Endothelial cell of umbilical vein (primary cell): ENCODE data around the gene ARHGEF19. TPM values are rescaled to one million over a fixed set of nuclear protein-coding genes. Genes with fewer than 3 reads are reported as not detected.

ENCODE experiments used
- BruUV-seq: library from RNA; stranded (reverse); fragments of 400-500 nt; replicated peaks from 2 replicates; lab custom pipeline; 2021; lab: Mats Ljungman, UMichigan
- CTCF ChIA-PET: fragments of 300-600, 350-600 bp; sonication (Branson Sonifier 250); formaldehyde crosslinking; loops from one replicate; lab custom pipeline; 2021; ENCODE audit warnings: antibody characterized with exemption, inconsistent platforms; lab: Charles Lee
- POLR2A ChIA-PET: fragments of 300-600, 350-600 bp; sonication (Branson Sonifier 250); formaldehyde crosslinking; loops from one replicate; lab custom pipeline; 2021; ENCODE audit warnings: antibody characterized with exemption, inconsistent platforms; lab: Charles Lee
- DNase-seq: peaks from one replicate; pipeline ENCODE4 v3.0.0-alpha.2; 2011; ENCODE audit warnings: low read depth, low spot score
- FAIRE-seq: peaks from 2 replicates; lab custom pipeline; 2011; peaks lifted over from hg19 to GRCh38; lab: Jason Lieb, UNC
- H2AFZ ChIP-seq: 2 replicates; pipeline ENCODE4 v1.6.0; 2012; ENCODE audit warnings: low read depth, low read length, control low read depth, inconsistent platforms
- H3K27ac ChIP-seq: 2 replicates; pipeline ENCODE4 v1.5.1; 2011; ENCODE audit warnings: low read depth, mild to moderate bottlenecking, control low read depth, low read length, moderate library complexity; ENCODE audit not compliant: insufficient read depth
- H3K27me3 ChIP-seq, 2 experiments: 2 replicates each; pipeline versions ENCODE4 v1.6.0 to v1.6.1; 2011; ENCODE audit warnings: low read length in 2 of 2, mixed read lengths in 1 of 2; ENCODE audit not compliant: control insufficient read depth in 2 of 2, insufficient read depth in 2 of 2
- H3K36me3 ChIP-seq, 2 experiments: 2 replicates in 1 of 2; 3 replicates in 1 of 2; pipeline ENCODE4 v1.5.1; 2011; ENCODE audit warnings: low read length in 2 of 2, mild to moderate bottlenecking in 1 of 2, moderate library complexity in 1 of 2; ENCODE audit not compliant: control insufficient read depth in 2 of 2, insufficient read depth in 2 of 2; ENCODE audit errors: extremely low read depth in 1 of 2
- H3K4me1 ChIP-seq: 3 replicates; pipeline ENCODE4 v1.5.1; 2011; ENCODE audit warnings: mild to moderate bottlenecking, low read length; ENCODE audit not compliant: control insufficient read depth, insufficient read depth; ENCODE audit errors: extremely low read depth
- H3K4me2 ChIP-seq: 2 replicates; pipeline ENCODE4 v1.6.1; 2011; ENCODE audit warnings: low read length, control low read depth, mixed read lengths; ENCODE audit not compliant: insufficient read depth
- H3K4me3 ChIP-seq, 3 experiments: fragments of 200-600 bp in 1 of 3; sonication (generic), shearing (Covaris generic) in 1 of 3; replicated peaks in 1 of 3; 2 replicates each; pipeline ENCODE4 v1.5.1; 2011 to 2016; ENCODE audit warnings: control low read depth in 3 of 3, low read length in 3 of 3, mild to moderate bottlenecking in 2 of 3, inconsistent platforms in 1 of 3, low read depth in 1 of 3, moderate library complexity in 1 of 3; ENCODE audit not compliant: insufficient read depth in 1 of 3
- H3K79me2 ChIP-seq: 2 replicates; pipeline ENCODE4 v1.6.0; 2012; ENCODE audit warnings: low read length, inconsistent platforms; ENCODE audit not compliant: control insufficient read depth, insufficient read depth
- H3K9ac ChIP-seq: replicated peaks from 2 replicates; pipeline ENCODE3; 2011; ENCODE audit warnings: low read length, control low read depth; ENCODE audit not compliant: insufficient read depth; ENCODE audit errors: extremely low read depth
- H3K9me1 ChIP-seq: replicated peaks from 3 replicates; pipeline ENCODE4 v1.6.0; 2011; ENCODE audit warnings: mild to moderate bottlenecking, low read length; ENCODE audit not compliant: control insufficient read depth, insufficient read depth; ENCODE audit errors: extremely low read depth
- H3K9me3 ChIP-seq: replicated peaks from 2 replicates; pipeline ENCODE4 v1.5.1; 2012; ENCODE audit warnings: low read length, inconsistent platforms; ENCODE audit not compliant: control insufficient read depth, insufficient read depth
- H4K20me1 ChIP-seq: replicated peaks from 2 replicates; pipeline ENCODE3; 2011; ENCODE audit warnings: mild to moderate bottlenecking, low read length; ENCODE audit not compliant: control insufficient read depth, insufficient read depth; ENCODE audit errors: extremely low read depth
- EZH2 ChIP-seq: IDR thresholded peaks from 2 replicates; pipeline ENCODE4 v1.6.1; 2012; ENCODE audit warnings: borderline replicate concordance, low read depth, mild to moderate bottlenecking, moderate library complexity, low read length, inconsistent platforms; ENCODE audit not compliant: severe bottlenecking
- JUN ChIP-seq: IDR thresholded peaks from 2 replicates; pipeline ENCODE4 v1.6.1; 2011; ENCODE audit warnings: borderline replicate concordance, low read depth; ENCODE audit not compliant: insufficient read length, insufficient read depth
- MYC ChIP-seq: IDR thresholded peaks from one replicate; pipeline ENCODE4 v1.6.1; 2011; ENCODE audit warnings: mild to moderate bottlenecking, low read depth, low read length
- POLR2A ChIP-seq: IDR thresholded peaks from 2 replicates; pipeline ENCODE4 v1.6.1; 2012; ENCODE audit warnings: low read depth, mild to moderate bottlenecking, control low read depth, low read length
- POLR2AphosphoS5 ChIP-seq: IDR thresholded peaks from 2 replicates; pipeline ENCODE4 v1.6.1; 2012; ENCODE audit warnings: low read depth, mild to moderate bottlenecking, control low read depth, low read length, moderate library complexity; ENCODE audit not compliant: insufficient read depth
- dilution Hi-C: fragments of 300-500 bp; cut with MboI; formaldehyde crosslinking; loops from one replicate; pipeline ENCODE4 v1.15.0; 2019; ENCODE audit warnings: low sequenced_read_pairs; ENCODE audit not compliant: extremely low pct_ligation_motif_present
- intact Hi-C: fragments of 100-400 bp; cut with micrococcal nuclease; formaldehyde crosslinking; loops from one replicate; pipeline ENCODE4 v1.10.0; 2022
- polyA plus RNA-seq, 4 experiments: library from polyadenylated mRNA; depleted of rRNA in 3 of 4; stranded (reverse) in 3 of 4; unstranded in 1 of 4; fragments of >200 nt; gene quantifications; 2 replicates each; pipeline versions ENCODE4 v1.2.1 to v1.2.3, GENCODE V29; 2011 to 2012; ENCODE audit warnings: missing spikeins in 1 of 4
- total RNA-seq: library from RNA; stranded (reverse); gene quantifications from 2 replicates; pipeline ENCODE4 v1.2.3, GENCODE V29; 2021
- TF ChIP-seq, protein P1 (sequence below), 2 donors: IDR thresholded peaks; 1 replicate in 1 of 2; 2 replicates in 1 of 2; pipeline ENCODE4 v1.5.1; 2011; ENCODE audit warnings: low read length in 2 of 2, mild to moderate bottlenecking in 2 of 2, moderate library complexity in 2 of 2, control low read depth in 1 of 2, inconsistent platforms in 1 of 2, low read depth in 1 of 2; ENCODE audit not compliant: insufficient read depth in 1 of 2; ENCODE audit errors: extremely low read depth in 1 of 2
- TF ChIP-seq, protein P2 (sequence below): IDR thresholded peaks from 2 replicates; pipeline ENCODE4 v1.6.1; 2011; ENCODE audit not compliant: insufficient read depth, insufficient read length

ARHGEF19 gene
- total and polyA plus RNA-seq, 2 donors (not counting 3 experiments of a cell fraction or from before 2014, with no cell fraction given), result 6.2 to 8.0 TPM

DNA sequence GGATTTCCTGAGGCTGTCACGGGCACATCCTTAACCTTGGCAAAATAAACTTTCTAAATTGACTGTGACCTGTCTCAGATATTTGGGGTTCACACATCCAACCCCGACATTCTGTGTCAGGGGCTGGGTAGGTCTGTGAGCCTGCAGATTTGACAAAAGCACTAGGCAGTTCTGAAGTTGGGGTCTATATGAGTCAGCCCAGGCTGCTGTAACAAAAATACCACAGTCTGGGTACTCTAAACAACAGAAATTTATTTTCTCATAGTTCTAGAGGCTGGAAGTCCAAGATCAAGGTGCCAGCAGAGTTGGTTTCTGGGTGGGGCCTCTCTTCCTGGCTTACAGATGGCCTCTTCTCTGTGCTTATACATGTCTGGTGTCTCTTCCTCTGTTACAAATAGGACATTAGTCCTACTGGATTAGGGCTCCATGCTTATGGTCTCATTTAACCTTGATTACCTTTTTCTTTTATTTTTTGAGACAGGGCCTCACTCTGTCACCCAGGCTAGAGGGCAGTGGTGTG, 27.6 kb upstream of the ARHGEF19 start:
- DNase-seq (no peak), FAIRE-seq (no peak)
- H3K4me2 ChIP-seq, result no peak overlapping the region
- no peaks in the 10 kb centered on the region for H3K27me3 ChIP-seq
- TF ChIP-seq, protein P1, sequence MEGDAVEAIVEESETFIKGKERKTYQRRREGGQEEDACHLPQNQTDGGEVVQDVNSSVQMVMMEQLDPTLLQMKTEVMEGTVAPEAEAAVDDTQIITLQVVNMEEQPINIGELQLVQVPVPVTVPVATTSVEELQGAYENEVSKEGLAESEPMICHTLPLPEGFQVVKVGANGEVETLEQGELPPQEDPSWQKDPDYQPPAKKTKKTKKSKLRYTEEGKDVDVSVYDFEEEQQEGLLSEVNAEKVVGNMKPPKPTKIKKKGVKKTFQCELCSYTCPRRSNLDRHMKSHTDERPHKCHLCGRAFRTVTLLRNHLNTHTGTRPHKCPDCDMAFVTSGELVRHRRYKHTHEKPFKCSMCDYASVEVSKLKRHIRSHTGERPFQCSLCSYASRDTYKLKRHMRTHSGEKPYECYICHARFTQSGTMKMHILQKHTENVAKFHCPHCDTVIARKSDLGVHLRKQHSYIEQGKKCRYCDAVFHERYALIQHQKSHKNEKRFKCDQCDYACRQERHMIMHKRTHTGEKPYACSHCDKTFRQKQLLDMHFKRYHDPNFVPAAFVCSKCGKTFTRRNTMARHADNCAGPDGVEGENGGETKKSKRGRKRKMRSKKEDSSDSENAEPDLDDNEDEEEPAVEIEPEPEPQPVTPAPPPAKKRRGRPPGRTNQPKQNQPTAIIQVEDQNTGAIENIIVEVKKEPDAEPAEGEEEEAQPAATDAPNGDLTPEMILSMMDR (IDR thresholded peaks at IDR 0.05; ENCODE audit: extremely low read depth in 1 of 2, insufficient read depth in 1 of 2, low read depth in 1 of 2, low read length in 2 of 2), result no peak
- TF ChIP-seq, protein P2, sequence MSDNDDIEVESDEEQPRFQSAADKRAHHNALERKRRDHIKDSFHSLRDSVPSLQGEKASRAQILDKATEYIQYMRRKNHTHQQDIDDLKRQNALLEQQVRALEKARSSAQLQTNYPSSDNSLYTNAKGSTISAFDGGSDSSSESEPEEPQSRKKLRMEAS, result no peak
- no peak for TF ChIP-seq POLR2AphosphoS5
- no peak for TF ChIP-seq MYC
- no peak for TF ChIP-seq POLR2A
- TF ChIP-seq JUN, result no peak
- TF ChIP-seq EZH2, result no peak
- POLR2A ChIA-PET, result no interaction called here
- no peak overlapping the region for H3K4me3 ChIP-seq
- no peak overlapping the region for H3K27ac ChIP-seq
- no peaks in the 10 kb centered on the region for H3K9me1 ChIP-seq
- dilution Hi-C loops, result no loop called here
- no TSS peak for BruUV-seq
- peaks cover 15% of the 10 kb centered on the region for H3K4me1 ChIP-seq
- H2AFZ ChIP-seq, result no peak overlapping the region
- no peaks in the 10 kb centered on the region for H3K79me2 ChIP-seq
- H3K36me3 ChIP-seq, result no peaks in the 10 kb centered on the region
- no peaks in the 10 kb centered on the region for H4K20me1 ChIP-seq
- H3K9me3 ChIP-seq, result no peaks in the 10 kb centered on the region
- CTCF ChIA-PET, result interaction anchor here (0.6 to 9.5 kb wide), 2 partner anchors 122 to 162 kb away, joined by 3 to 179 read pairs; partner anchors contain the start of gene FAM131C
- intact Hi-C loops, result no loop called here
- no peak overlapping the region for H3K9ac ChIP-seq
